PFSK-1 (cell line): Measurements from ENCODE around the gene FAM221B.

Experiments used
- FOXP2 ChIP-seq: optimal IDR thresholded peaks from 2 replicates; pipeline ENCODE3; 2011; ENCODE audit warnings: borderline replicate concordance, control low read depth, inconsistent platforms; ENCODE audit not compliant: insufficient read depth; ENCODE audit errors: extremely low read length, extremely low read depth
- POLR2AphosphoS5 ChIP-seq: IDR thresholded peaks from 2 replicates; pipeline ENCODE4 v1.6.1; 2012; ENCODE audit warnings: low read depth, mild to moderate bottlenecking, control low read depth, low read length, moderate library complexity
- SIN3A ChIP-seq: IDR thresholded peaks from 2 replicates; pipeline ENCODE4 v1.6.1; 2012; ENCODE audit warnings: mild to moderate bottlenecking, low read length, moderate library complexity, borderline replicate concordance; ENCODE audit not compliant: insufficient read depth
- TAF1 ChIP-seq: IDR thresholded peaks from 2 replicates; pipeline ENCODE4 v1.6.1; 2012; ENCODE audit warnings: low read length, control low read depth, borderline replicate concordance; ENCODE audit not compliant: insufficient read depth
- TF ChIP-seq, protein P1 (sequence below), 2 experiments: IDR thresholded peaks; 2 replicates each; pipeline versions ENCODE4 v1.6.1 to v1.8.0; 2011 to 2012; ENCODE audit warnings: low read depth in 2 of 2, low read length in 2 of 2, control low read depth in 1 of 2, inconsistent platforms in 1 of 2, mild to moderate bottlenecking in 1 of 2, moderate library complexity in 1 of 2; ENCODE audit not compliant: insufficient read depth in 1 of 2

FAM221B gene

GRCh38 chr9:35835216-35835632 is 6.7 kb upstream of the FAM221B start:
- TF ChIP-seq FOXP2, result no peak
- TF ChIP-seq, protein P1, sequence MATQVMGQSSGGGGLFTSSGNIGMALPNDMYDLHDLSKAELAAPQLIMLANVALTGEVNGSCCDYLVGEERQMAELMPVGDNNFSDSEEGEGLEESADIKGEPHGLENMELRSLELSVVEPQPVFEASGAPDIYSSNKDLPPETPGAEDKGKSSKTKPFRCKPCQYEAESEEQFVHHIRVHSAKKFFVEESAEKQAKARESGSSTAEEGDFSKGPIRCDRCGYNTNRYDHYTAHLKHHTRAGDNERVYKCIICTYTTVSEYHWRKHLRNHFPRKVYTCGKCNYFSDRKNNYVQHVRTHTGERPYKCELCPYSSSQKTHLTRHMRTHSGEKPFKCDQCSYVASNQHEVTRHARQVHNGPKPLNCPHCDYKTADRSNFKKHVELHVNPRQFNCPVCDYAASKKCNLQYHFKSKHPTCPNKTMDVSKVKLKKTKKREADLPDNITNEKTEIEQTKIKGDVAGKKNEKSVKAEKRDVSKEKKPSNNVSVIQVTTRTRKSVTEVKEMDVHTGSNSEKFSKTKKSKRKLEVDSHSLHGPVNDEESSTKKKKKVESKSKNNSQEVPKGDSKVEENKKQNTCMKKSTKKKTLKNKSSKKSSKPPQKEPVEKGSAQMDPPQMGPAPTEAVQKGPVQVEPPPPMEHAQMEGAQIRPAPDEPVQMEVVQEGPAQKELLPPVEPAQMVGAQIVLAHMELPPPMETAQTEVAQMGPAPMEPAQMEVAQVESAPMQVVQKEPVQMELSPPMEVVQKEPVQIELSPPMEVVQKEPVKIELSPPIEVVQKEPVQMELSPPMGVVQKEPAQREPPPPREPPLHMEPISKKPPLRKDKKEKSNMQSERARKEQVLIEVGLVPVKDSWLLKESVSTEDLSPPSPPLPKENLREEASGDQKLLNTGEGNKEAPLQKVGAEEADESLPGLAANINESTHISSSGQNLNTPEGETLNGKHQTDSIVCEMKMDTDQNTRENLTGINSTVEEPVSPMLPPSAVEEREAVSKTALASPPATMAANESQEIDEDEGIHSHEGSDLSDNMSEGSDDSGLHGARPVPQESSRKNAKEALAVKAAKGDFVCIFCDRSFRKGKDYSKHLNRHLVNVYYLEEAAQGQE (IDR thresholded peaks at IDR 0.05; ENCODE audit: insufficient read depth in 1 of 2, low read depth in 2 of 2, low read length in 2 of 2), result no peak
- no peak for TF ChIP-seq TAF1
- no peak for TF ChIP-seq SIN3A
- TF ChIP-seq POLR2AphosphoS5, result no peak

- TF ChIP-seq, protein P1 (IDR thresholded peaks at IDR 0.05; ENCODE audit: insufficient read depth in 1 of 2, low read depth in 2 of 2, low read length in 2 of 2), result no peak
These were observed 6.0 kb upstream of the FAM221B start for GRCh38 chr9:35834260-35835215.

DNA sequence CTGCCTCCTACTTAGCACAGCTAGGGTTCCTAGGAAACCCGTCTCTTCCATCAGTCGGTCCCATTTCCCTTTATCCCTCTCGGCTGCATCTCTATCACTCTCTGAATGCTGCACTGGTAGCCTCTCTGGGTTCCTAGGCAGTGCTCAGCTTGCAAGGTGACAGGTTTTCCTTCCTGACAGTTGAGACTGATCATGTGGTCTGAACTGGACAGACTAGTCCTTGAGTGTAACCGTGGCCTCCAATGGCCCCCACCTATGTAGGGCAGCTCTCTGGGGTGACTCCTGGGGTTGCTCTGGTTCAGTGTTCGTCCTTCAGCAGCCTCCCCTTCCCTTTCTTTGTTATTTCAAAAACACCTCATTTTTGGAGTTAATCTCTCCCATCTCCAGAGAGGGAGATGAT is 4.3 kb upstream of the FAM221B start:
- TF ChIP-seq TAF1 (no peak), POLR2AphosphoS5 (no peak), FOXP2 (no peak)
- TF ChIP-seq, protein P1 (IDR thresholded peaks at IDR 0.05; ENCODE audit: insufficient read depth in 1 of 2, low read depth in 2 of 2, low read length in 2 of 2), result no peak

GRCh38 chr9:35831040-35831439 is 2.5 kb upstream of the FAM221B start:
- no peak for TF ChIP-seq TAF1
- TF ChIP-seq POLR2AphosphoS5, result no peak
- no peak for TF ChIP-seq FOXP2
- TF ChIP-seq SIN3A, result no peak
- TF ChIP-seq, protein P1 (IDR thresholded peaks at IDR 0.05; ENCODE audit: insufficient read depth in 1 of 2, low read depth in 2 of 2, low read length in 2 of 2), result no peak

- TF ChIP-seq TAF1, result no peak
- TF ChIP-seq, protein P1 (IDR thresholded peaks at IDR 0.05; ENCODE audit: insufficient read depth in 1 of 2, low read depth in 2 of 2, low read length in 2 of 2), result no peak
- no peak for TF ChIP-seq POLR2AphosphoS5
- TF ChIP-seq FOXP2, result no peak
- TF ChIP-seq SIN3A, result no peak
These were observed 1.2 kb upstream of the FAM221B start for GRCh38 chr9:35829764-35830096.
